HEK293 (cell line): ENCODE measurements around the gene MCCC2.
A peak's percentile ranks its signal among the peaks of the same experiment; 100 is the strongest.

Experiments used
- CTCF ChIA-PET: fragments of 350-600 bp; formaldehyde crosslinking; extraction: SDS; loops from one replicate; lab custom pipeline; 2021; ENCODE audit warnings: antibody characterized with exemption; lab: Yijun Ruan, JAX
- POLR2A ChIA-PET: fragments of 300-600 bp; formaldehyde crosslinking; extraction: SDS; loops from one replicate; lab custom pipeline; 2020; ENCODE audit warnings: antibody characterized with exemption, inconsistent platforms; lab: Yijun Ruan, JAX
- H3K27ac ChIP-seq: fragments of 200-500 bp; sonication (Bioruptor generic); 2 replicates; pipeline ENCODE4 v1.5.1; 2014; ENCODE audit warnings: low read depth, low read length, control low read depth, inconsistent platforms; ENCODE audit errors: extremely low read depth
- H3K36me3 ChIP-seq, 2 experiments: fragments of 200-500 bp in 1 of 2; sonication (Bioruptor generic) in 1 of 2; 1 replicate in 1 of 2; 2 replicates in 1 of 2; pipeline ENCODE4 v1.5.1; 2014 to 2017; ENCODE audit warnings: inconsistent platforms in 2 of 2, low read length in 2 of 2; ENCODE audit not compliant: control insufficient read depth in 2 of 2, insufficient read depth in 1 of 2
- H3K4me1 ChIP-seq: fragments of 200-500 bp; sonication (Bioruptor generic); 2 replicates; pipeline ENCODE4 v1.5.1; 2014; ENCODE audit warnings: mild to moderate bottlenecking, low read length, inconsistent platforms; ENCODE audit not compliant: control insufficient read depth, insufficient read depth
- H3K4me3 ChIP-seq: 2 replicates; pipeline ENCODE4 v1.5.1; 2011; ENCODE audit warnings: low read depth, mild to moderate bottlenecking, control low read depth, low read length, moderate library complexity
- H3K9me3 ChIP-seq: fragments of 200-500 bp; sonication (Bioruptor generic); 2 replicates; pipeline ENCODE4 v1.5.1; 2014; ENCODE audit warnings: low read depth, low read length, inconsistent platforms; ENCODE audit not compliant: control insufficient read depth, insufficient read depth
- BCL11B ChIP-seq: fragments of 450-650 bp; formaldehyde crosslinking; IDR thresholded peaks from 2 replicates; pipeline ENCODE4 v1.5.1; 2016; ENCODE audit warnings: low read depth, missing biosample characterization, missing genetic modification characterization
- EGR2 ChIP-seq: fragments of 450-650 bp; formaldehyde crosslinking; IDR thresholded peaks from 2 replicates; pipeline ENCODE4 v1.5.1; 2016; ENCODE audit warnings: low read depth, missing biosample characterization, missing genetic modification characterization
- RBAK ChIP-seq: fragments of 450-650 bp; formaldehyde crosslinking; IDR thresholded peaks from 2 replicates; pipeline ENCODE4 v1.5.1; 2016; ENCODE audit warnings: missing biosample characterization, missing genetic modification characterization
- REPIN1 ChIP-seq: fragments of 450-650 bp; formaldehyde crosslinking; IDR thresholded peaks from 2 replicates; pipeline ENCODE4 v1.5.1; 2017; ENCODE audit warnings: missing biosample characterization, missing genetic modification characterization, low read depth
- SCRT1 ChIP-seq: fragments of 450-650 bp; formaldehyde crosslinking; IDR thresholded peaks from 2 replicates; pipeline ENCODE4 v1.5.1; 2016; ENCODE audit warnings: missing biosample characterization, missing genetic modification characterization, borderline replicate concordance
- SETDB1 ChIP-seq: IDR thresholded peaks from one replicate; pipeline ENCODE4 v1.6.1; 2017; ENCODE audit warnings: mild to moderate bottlenecking, low read length, moderate library complexity, mixed read lengths; ENCODE audit not compliant: insufficient read length
- SP7 ChIP-seq: fragments of 450-650 bp; formaldehyde crosslinking; IDR thresholded peaks from 2 replicates; pipeline ENCODE4 v1.5.1; 2016; ENCODE audit warnings: missing biosample characterization, missing genetic modification characterization
- ZFHX2 ChIP-seq: fragments of 450-650 bp; formaldehyde crosslinking; conservative IDR thresholded peaks from 2 replicates; pipeline ENCODE4 v1.5.1; 2016; ENCODE audit warnings: missing biosample characterization, missing genetic modification characterization
- ZIC2 ChIP-seq: fragments of 450-650 bp; formaldehyde crosslinking; IDR thresholded peaks from 2 replicates; pipeline ENCODE4 v1.5.1; 2016; ENCODE audit warnings: missing biosample characterization, missing genetic modification characterization
- ZNF155 ChIP-seq: fragments of 450-650 bp; formaldehyde crosslinking; IDR thresholded peaks from 2 replicates; pipeline ENCODE4 v1.5.1; 2016; ENCODE audit warnings: missing biosample characterization, missing genetic modification characterization
- ZNF211 ChIP-seq: fragments of 450-650 bp; formaldehyde crosslinking; IDR thresholded peaks from 2 replicates; pipeline ENCODE4 v1.5.1; 2016; ENCODE audit warnings: low read depth, missing biosample characterization, missing genetic modification characterization
- ZNF24 ChIP-seq: fragments of 450-650 bp; formaldehyde crosslinking; IDR thresholded peaks from 2 replicates; pipeline ENCODE4 v1.5.1; 2016; ENCODE audit warnings: missing biosample characterization, missing genetic modification characterization
- ZNF248 ChIP-seq: fragments of 450-650 bp; formaldehyde crosslinking; IDR thresholded peaks from 2 replicates; pipeline ENCODE4 v1.5.1; 2017; ENCODE audit warnings: missing biosample characterization, missing genetic modification characterization
- ZNF266 ChIP-seq: fragments of 450-650 bp; formaldehyde crosslinking; IDR thresholded peaks from 2 replicates; pipeline ENCODE4 v1.5.1; 2016; ENCODE audit warnings: missing biosample characterization, missing genetic modification characterization, low read depth
- ZNF341 ChIP-seq: fragments of 450-650 bp; formaldehyde crosslinking; IDR thresholded peaks from 2 replicates; pipeline ENCODE4; 2016; ENCODE audit warnings: low read depth, missing biosample characterization, missing genetic modification characterization
- ZNF350 ChIP-seq: fragments of 450-650 bp; formaldehyde crosslinking; IDR thresholded peaks from 2 replicates; pipeline ENCODE4 v1.5.0; 2017; ENCODE audit warnings: missing biosample characterization, mild to moderate bottlenecking, missing genetic modification characterization
- ZNF521 ChIP-seq: fragments of 450-650 bp; formaldehyde crosslinking; IDR thresholded peaks from 2 replicates; pipeline ENCODE4 v1.5.1; 2017; ENCODE audit warnings: missing biosample characterization, mild to moderate bottlenecking, missing genetic modification characterization
- ZNF624 ChIP-seq: fragments of 450-650 bp; formaldehyde crosslinking; IDR thresholded peaks from 2 replicates; pipeline ENCODE4 v1.5.1; 2017; ENCODE audit warnings: missing biosample characterization, missing genetic modification characterization
- ZNF626 ChIP-seq: fragments of 450-650 bp; sonication (Bioruptor Pico); formaldehyde crosslinking; IDR thresholded peaks from 2 replicates; pipeline ENCODE4 v1.5.1; 2018; ENCODE audit warnings: missing biosample characterization, missing genetic modification characterization, inconsistent platforms
- ZNF768 ChIP-seq: fragments of 450-650 bp; formaldehyde crosslinking; IDR thresholded peaks from 2 replicates; pipeline ENCODE4 v1.5.1; 2018; ENCODE audit warnings: missing biosample characterization, mild to moderate bottlenecking, missing genetic modification characterization
- ZNF837 ChIP-seq: fragments of 450-650 bp; formaldehyde crosslinking; IDR thresholded peaks from 2 replicates; pipeline ENCODE4 v1.5.1; 2016; ENCODE audit warnings: missing biosample characterization, missing genetic modification characterization
- ZSCAN16 ChIP-seq: fragments of 450-650 bp; formaldehyde crosslinking; IDR thresholded peaks from 2 replicates; pipeline ENCODE4 v1.5.1; 2016; ENCODE audit warnings: missing biosample characterization, missing genetic modification characterization
- TF ChIP-seq, protein P1 (sequence below): fragments of 450-650 bp; formaldehyde crosslinking; IDR thresholded peaks from 2 replicates; pipeline ENCODE4 v1.5.1; 2016; ENCODE audit warnings: missing biosample characterization, missing genetic modification characterization
- TF ChIP-seq, protein P2 (sequence below): fragments of 450-650 bp; IDR thresholded peaks from 2 replicates; pipeline ENCODE4 v1.5.1; 2018; ENCODE audit warnings: missing biosample characterization, missing genetic modification characterization
- TF ChIP-seq, protein P3 (sequence below): fragments of 450-650 bp; formaldehyde crosslinking; IDR thresholded peaks from 2 replicates; pipeline ENCODE4 v1.5.1; 2016; ENCODE audit warnings: missing biosample characterization, missing genetic modification characterization

Gene MCCC2

DNA sequence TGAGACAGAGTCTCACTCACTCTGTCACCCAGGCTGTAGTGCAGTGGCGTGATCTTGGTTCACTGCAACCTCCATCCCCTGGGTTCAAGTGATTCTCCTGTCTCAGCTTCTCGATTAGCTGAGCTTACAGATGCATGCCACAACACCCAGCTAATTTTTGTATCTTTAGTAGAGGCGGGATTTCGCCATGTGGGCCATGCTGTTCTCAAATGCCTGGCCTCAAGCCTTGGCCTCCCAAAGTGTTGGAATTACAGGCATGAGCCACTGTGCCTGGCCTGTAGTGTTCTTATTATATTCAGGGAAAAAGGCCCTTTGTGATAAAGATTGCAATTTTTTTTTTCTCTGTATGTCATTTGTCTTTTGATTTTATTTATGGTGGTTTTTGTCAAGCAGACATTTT, 24.0 kb upstream of the MCCC2 start:
- POLR2A ChIA-PET: no interaction called here
- peaks cover 16 to 55% of the 10 kb centered on the region in 2 experiments for H3K36me3 ChIP-seq
- H3K9me3 ChIP-seq: no peaks in the 10 kb centered on the region

DNA sequence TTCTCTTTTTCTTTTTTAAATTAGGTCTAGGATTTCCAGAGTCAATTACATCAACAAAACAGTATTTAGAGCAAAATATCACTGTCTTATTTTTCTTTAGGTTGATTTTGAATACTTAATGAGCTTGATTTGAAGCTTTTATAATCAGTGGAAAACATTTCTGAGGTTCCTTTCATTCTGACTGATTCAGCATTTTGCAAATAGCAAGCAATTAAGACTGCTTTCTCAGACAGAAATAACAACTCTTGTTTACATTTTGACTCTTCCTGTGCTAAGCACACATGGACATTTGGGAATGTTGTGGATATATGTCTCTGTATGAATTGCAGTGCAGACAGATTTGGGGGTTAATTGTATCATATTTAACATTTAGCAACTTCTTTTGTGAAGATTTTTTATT, 22.2 kb upstream of the MCCC2 start:
- H3K27ac ChIP-seq: no peak overlapping the region
- H3K36me3 ChIP-seq: peaks cover 9 to 48% of the 10 kb centered on the region in 2 experiments
- POLR2A ChIA-PET: no interaction called here
- TF ChIP-seq, protein P1, sequence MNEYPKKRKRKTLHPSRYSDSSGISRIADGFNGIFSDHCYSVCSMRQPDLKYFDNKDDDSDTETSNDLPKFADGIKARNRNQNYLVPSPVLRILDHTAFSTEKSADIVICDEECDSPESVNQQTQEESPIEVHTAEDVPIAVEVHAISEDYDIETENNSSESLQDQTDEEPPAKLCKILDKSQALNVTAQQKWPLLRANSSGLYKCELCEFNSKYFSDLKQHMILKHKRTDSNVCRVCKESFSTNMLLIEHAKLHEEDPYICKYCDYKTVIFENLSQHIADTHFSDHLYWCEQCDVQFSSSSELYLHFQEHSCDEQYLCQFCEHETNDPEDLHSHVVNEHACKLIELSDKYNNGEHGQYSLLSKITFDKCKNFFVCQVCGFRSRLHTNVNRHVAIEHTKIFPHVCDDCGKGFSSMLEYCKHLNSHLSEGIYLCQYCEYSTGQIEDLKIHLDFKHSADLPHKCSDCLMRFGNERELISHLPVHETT (tag by site-specific recombination): no peak
- TF ChIP-seq ZNF155 (tag by site-specific recombination) (no peak), RBAK (tag by site-specific recombination) (no peak), SCRT1 (tag by site-specific recombination) (no peak), ZNF626 (tag by site-specific recombination) (no peak), SETDB1 (no peak), ZNF266 (tag by site-specific recombination) (no peak), ZNF350 (tag by site-specific recombination) (no peak)
- TF ChIP-seq, protein P2, sequence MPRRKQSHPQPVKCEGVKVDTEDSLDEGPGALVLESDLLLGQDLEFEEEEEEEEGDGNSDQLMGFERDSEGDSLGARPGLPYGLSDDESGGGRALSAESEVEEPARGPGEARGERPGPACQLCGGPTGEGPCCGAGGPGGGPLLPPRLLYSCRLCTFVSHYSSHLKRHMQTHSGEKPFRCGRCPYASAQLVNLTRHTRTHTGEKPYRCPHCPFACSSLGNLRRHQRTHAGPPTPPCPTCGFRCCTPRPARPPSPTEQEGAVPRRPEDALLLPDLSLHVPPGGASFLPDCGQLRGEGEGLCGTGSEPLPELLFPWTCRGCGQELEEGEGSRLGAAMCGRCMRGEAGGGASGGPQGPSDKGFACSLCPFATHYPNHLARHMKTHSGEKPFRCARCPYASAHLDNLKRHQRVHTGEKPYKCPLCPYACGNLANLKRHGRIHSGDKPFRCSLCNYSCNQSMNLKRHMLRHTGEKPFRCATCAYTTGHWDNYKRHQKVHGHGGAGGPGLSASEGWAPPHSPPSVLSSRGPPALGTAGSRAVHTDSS (tag by site-specific recombination): no peak
- TF ChIP-seq, all 188 proteins: peak for 0
- Histone ChIP-seq H3K4me1 (peaks cover 9% of the 10 kb centered on the region; the same call in 1 of the 2 replicates), H3K9me3 (no peaks in the 10 kb centered on the region), H3K4me3 (no peak overlapping the region)
- CTCF ChIA-PET: no interaction called here

More for the DNA sequence above, 24.0 kb upstream of the MCCC2 start:
- CTCF ChIA-PET: no interaction called here
- TF ChIP-seq ZNF768 (tag by site-specific recombination): no peak
- TF ChIP-seq ZNF341: no peak
- no peak for TF ChIP-seq ZNF624
- TF ChIP-seq ZNF211: no peak
- no peak for TF ChIP-seq ZNF521
- H3K4me3 ChIP-seq: no peak overlapping the region
- peaks cover 9% of the 10 kb centered on the region; the same call in 1 of the 2 replicates for H3K4me1 ChIP-seq
- no peak overlapping the region for H3K27ac ChIP-seq

DNA sequence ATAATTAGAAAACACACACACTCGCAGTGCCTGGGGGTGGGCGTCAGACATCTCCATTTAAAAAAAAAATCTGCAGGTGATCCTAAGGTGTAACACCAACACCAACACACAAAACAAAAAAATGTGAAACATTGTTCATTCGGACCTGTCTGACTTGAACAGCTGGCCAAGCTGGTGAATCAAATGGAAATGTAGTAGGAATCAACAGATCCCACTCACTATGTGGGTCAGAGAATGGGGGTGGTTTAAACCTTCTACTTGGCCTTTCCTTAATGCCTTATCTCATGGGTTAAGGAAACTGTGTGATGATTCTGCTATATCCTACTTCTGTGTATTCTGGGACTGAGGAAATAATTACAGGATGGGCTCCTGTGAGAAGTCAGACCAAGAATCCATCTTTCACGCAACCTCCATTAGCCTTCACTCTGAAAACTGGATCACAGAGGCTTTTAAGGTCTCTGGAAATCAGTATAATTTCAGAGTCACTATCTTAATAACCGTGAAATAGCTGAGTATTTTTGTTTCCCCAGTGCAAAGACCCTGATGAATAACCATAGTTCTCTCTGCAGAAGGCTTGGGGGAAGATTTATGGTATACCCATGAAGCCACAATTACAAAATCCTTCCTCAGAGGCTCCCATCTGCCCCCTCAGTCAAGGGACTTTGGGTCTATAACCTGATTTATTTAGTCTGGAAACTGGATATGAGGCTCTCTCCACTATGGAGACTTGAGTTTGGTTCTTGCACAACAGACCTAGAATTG, 17.2 kb upstream of the MCCC2 start:
- H3K36me3 ChIP-seq: peaks cover 0 to 17% of the 10 kb centered on the region in 2 experiments; a peak in 2 of 3 replicates
- TF ChIP-seq ZSCAN16 (tag by site-specific recombination) (no peak), ZNF248 (tag by site-specific recombination) (no peak), BCL11B (tag by site-specific recombination) (no peak), ZNF624 (no peak), EGR2 (tag by site-specific recombination) (peak; percentile 50), ZNF24 (tag by site-specific recombination) (no peak), REPIN1 (tag by site-specific recombination) (no peak), ZNF350 (tag by site-specific recombination) (no peak), ZFHX2 (0 out of 2 replicates have a peak, but pooled peaks have one; percentile 20), ZNF768 (tag by site-specific recombination) (no peak), ZIC2 (tag by site-specific recombination) (no peak), SP7 (peak; percentile 56), ZNF837 (tag by site-specific recombination) (no peak)
- TF ChIP-seq, protein P3, sequence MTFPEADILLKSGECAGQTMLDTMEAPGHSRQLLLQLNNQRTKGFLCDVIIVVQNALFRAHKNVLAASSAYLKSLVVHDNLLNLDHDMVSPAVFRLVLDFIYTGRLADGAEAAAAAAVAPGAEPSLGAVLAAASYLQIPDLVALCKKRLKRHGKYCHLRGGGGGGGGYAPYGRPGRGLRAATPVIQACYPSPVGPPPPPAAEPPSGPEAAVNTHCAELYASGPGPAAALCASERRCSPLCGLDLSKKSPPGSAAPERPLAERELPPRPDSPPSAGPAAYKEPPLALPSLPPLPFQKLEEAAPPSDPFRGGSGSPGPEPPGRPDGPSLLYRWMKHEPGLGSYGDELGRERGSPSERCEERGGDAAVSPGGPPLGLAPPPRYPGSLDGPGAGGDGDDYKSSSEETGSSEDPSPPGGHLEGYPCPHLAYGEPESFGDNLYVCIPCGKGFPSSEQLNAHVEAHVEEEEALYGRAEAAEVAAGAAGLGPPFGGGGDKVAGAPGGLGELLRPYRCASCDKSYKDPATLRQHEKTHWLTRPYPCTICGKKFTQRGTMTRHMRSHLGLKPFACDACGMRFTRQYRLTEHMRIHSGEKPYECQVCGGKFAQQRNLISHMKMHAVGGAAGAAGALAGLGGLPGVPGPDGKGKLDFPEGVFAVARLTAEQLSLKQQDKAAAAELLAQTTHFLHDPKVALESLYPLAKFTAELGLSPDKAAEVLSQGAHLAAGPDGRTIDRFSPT (tag by site-specific recombination): no peak
- TF ChIP-seq, all 188 proteins: peak for 3
- no peaks in the 10 kb centered on the region for H3K9me3 ChIP-seq
- no peak overlapping the region for H3K27ac ChIP-seq
- ChIA-PET POLR2A (no interaction called here), CTCF (interaction anchor here (0.6 to 1.0 kb wide), 2 partner anchors 187 to 201 kb away, joined by 3 to 4 read pairs; no protein-coding TSS in a partner anchor)
- peaks cover under 1% of the 10 kb centered on the region; the same call in 1 of the 2 replicates for H3K4me1 ChIP-seq
- no peak overlapping the region for H3K4me3 ChIP-seq
